Raji (cell line): ENCODE results near the gene ADAM12.

Experiments
- POLR2A ChIP-seq: IDR thresholded peaks from 2 replicates; pipeline ENCODE4 v1.6.1; 2011; ENCODE audit warnings: low read depth, low read length, control low read depth; ENCODE audit not compliant: insufficient read depth

ADAM12 gene

DNA sequence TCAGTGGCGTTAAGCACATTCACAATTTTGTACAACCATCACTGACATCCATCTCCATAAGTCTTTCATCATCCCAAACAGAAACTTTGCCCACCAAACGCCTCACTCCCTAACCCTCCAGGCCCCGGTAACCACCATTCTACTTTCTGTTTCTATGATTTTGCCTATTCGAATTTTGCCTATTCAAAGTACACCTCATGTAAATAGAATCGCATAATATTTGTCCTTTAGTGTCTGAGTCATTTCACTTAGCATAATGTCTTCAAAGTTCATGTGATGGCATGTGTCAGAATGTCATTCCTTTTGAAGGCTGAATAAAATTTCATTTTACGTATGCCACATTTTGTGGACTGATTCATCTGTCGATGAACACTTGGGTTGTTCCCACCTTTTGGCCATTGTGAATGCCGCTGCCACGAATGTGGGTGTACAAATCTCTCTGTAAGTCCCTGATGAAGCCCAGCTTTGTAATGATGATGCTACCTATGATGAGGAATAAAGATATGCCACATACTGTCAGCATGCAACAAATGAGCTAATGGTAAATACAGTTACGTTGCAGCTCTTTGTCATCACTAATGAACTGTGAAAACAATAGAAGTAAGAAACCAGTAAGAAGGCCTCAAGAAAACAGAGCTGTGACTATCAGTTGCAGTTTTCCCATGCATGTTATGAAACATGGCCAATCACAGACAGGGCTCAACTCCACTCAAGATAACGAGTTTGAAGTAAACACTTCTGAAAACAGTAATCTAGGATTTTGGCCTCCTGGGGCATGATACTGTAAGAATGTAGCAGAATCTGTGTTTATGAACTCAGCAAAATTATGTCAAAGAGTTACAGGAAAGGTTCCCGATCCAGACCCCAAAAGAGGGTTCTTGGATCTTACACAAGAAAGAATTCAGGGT lies 120.0 kb downstream of the ADAM12 start:
- no peak for TF ChIP-seq POLR2A

DNA sequence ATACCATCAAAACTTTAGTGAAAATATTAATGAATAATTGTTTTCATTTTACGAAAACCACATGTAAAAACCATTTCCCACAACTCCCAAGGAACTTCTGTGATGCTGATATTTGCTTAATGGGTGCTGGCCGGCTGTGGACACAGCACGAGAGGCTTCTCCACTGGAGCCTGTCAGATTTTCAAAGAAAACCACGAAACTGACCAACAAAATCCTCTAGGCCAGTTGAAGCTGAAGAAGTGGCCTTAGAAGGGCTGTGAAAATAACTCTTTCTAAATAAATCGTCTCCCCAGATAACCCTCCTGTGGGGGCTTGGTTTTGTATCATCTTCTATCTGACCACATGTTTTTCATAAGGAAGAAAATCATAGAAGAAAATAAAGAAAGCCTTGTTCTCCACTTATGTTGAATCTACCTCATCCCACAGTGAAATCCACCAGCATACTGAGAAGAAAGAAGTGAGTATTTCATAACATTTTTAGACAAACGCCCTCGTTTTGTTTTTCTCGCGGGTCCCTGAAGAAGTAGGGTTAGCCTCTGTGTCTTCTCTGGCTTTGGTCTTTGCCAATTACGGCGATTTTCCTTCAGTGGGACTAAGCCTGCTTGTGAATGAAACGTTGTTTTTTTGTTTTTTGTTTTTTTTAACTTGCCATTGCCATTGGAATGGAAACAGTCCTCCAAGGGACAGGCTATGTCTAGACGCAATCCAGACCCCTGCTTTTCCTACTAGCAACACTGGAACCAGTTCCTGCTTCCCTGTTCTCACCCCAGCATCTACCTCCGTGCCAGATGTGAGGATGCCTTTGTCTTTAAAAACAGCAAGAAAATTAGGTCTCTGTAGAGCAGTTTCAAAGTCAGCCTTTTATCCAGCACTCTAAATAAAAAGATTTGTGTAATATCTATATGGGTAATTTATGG lies 123.9 kb downstream of the ADAM12 start:
- TF ChIP-seq POLR2A: no peak

DNA sequence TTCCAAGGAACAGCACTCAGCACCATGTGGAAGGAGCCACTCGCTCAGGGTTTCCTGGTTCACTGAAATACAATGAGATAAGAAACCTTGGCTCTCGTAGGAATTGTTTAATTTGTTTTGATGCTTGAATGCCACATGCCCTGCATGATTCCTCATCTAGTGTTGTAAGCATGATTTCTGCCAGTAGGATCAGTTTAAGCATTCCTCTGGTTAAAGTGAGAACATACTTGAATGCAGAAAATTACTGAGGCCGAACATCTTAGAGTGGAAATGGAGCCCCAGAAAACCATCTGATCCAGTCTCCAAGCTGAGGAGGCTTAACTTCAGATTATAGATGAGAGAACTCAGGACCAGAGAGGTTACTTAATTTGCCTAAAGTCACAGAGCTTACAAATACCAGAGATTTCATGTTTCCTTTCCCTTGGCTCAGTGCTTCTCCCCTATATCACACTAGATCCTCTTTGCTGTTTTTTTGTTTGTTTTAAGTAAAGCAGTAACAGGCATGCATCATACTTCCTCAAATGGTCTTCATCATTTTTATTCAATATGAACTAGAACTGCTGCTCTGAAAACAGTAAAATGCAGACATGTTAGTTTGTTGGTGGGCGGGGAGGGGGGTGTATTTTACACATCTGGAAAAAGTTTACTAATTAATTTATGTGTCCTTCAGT lies 125.1 kb downstream of the ADAM12 start:
- TF ChIP-seq POLR2A: no peak

GRCh38 chr10:126262233-126262838 lies 125.9 kb downstream of the ADAM12 start:
- TF ChIP-seq POLR2A: no peak

- no peak for TF ChIP-seq POLR2A
Measured at GRCh38 chr10:126259760-126260479, 128.4 kb downstream of the ADAM12 start.

DNA sequence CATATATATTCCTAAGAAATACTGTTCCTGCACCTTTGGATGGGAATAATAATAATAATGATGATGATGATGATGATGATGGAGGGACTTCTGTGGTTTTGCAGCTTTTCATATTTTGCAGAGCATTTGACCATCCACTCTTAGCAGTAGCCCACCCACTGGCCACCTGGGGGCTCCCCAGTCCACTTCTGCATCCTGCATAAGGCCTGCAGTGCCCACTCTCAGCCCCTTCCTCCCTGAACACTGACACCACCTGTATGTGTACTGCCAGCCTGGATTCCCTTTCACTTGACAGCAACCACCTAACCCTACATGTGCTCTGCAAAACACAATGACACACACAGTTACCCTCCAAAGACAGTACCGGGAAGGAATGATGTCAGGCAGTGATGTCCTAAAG lies 131.4 kb downstream of the ADAM12 start:
- TF ChIP-seq POLR2A: no peak

DNA sequence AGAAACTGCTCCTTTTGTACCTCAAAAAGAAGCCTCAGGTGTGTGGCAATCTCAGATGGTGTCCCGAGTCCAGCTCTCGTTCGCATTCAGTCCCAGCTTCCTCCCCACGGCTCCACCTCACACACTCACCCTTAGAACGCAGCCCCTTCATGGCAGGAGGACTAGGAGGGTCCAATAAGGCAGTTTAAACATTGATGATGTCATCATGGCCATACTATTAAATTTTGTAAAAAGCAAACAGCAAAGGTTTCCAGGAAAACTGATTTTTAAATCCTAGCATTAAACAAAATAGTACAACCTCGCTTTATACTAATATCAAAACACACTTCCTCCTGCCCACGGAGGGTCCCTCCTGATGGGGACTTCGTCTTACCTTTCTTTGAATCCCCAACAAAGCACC lies 133.0 kb downstream of the ADAM12 start:
- TF ChIP-seq POLR2A: no peak

DNA sequence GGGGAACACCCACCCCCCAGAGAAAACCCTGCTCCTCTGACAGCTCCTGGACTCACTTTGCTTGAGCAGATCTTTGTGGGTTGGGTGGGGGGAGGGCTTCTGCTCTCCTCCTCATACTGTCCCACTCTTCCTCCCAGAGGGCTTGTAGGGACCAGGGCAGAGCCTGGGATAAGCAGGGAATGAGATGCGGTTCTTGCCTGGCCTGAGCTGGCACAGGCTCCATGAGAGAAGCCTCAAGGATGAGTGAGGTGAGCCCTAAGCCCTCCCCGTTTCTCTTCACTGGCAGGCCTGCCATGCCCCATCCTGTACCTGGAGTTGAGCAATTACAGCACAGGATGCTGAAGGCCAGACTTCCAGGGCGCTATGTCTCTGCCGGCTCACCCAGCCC lies 134.7 kb downstream of the ADAM12 start:
- TF ChIP-seq POLR2A: no peak

GRCh38 chr10:126252884-126253610 lies 135.2 kb downstream of the ADAM12 start:
- no peak for TF ChIP-seq POLR2A

- no peak for TF ChIP-seq POLR2A
Measured at GRCh38 chr10:126251778-126252407, 136.4 kb downstream of the ADAM12 start.

DNA sequence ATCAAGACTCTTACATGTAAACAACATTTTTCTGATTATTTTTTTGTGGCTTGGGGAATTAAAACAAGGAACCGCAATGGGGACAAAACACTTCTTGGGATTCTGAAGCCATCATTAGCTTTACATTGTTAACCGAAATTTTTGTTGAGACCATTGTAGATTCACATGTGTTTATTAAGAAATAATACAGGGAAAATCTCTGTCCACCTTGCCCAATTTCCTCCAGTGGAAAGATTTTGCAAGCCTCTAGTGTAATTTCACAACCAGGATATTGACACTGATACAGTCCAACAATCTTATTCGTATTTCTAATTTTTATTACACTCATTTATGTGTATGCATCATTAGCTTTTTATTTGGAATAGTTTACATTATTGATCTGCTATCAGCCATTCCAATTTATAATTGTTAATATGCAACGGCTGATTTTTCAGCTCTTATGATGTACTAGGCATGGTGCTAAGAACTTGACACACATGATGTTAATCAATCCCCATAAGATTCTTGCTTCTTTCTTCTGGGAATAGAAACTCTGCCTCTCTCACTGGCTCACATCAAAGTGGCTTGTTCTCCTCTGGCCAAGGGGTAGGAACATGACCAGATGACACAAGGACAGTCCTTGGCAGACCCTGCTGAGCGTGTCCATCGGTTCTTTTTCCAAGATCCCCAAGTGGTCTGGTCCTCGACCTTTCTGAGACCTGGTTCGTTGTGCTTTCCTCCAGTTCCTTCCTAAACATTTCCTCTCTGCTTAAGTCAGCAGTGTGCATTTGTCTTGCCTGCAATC lies 137.6 kb downstream of the ADAM12 start:
- no peak for TF ChIP-seq POLR2A

DNA sequence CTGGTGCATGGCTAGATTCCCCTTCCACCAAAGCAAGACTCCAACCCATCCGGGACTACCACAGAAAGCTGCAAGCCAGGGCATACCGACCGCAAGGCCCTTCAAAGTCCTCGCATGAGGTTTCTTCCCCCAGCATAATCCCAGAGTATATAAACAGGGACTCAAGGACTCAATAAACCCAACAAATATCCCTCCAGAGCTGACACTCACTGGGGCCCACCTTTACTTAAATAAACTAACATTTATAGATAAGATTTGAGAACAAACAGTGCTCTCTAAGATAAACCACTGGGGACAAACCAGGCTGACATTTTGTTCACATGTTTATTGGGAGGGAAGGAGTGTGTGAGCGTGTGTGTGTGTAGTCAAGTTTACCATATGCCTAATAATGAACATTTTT lies 138.2 kb downstream of the ADAM12 start:
- no peak for TF ChIP-seq POLR2A
